NCI-H748 treated with DMSO at 0.1 percent for 48 hours (cell line): ENCODE data around the gene AGPAT2.

Source experiments
- DNase-seq: peaks from one replicate; lab custom pipeline; 2025; lab: John Stamatoyannopoulos, UW

AGPAT2 gene

DNA sequence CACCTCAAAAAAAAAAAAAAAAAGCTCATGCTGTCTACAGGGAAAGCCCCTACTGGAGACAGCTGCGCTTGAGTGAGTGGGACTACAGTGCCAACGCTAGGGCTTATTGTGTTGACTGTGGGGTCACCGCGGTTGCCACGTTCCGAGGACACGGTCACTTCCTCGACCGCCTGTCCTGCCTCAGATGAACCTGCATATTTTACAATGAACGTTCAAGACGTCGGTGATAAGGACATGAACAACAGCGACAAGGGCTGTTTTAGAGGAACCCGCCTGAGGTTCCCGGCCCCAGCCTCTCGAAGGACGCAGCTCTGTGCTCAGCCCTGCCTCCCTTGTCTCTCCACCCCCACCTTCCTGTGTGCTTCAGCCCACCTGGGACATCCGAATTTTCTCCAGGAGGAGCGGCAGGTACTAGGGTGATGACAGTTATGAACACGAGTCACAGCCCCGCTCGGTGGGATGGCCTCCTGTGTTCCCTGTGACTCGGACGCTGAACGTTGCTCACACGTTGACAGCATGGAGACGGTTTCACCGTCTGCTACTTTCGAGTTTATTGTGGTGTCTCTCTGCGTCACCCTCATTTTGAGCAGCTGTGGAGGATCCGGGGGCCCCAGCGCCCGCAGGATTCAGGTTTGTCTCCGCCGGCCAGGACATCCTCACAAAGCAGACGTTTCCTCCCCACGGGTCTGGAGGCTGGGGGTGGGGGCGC lies 13.9 kb upstream of the AGPAT2 start:
- DNase-seq = no peak

DNA sequence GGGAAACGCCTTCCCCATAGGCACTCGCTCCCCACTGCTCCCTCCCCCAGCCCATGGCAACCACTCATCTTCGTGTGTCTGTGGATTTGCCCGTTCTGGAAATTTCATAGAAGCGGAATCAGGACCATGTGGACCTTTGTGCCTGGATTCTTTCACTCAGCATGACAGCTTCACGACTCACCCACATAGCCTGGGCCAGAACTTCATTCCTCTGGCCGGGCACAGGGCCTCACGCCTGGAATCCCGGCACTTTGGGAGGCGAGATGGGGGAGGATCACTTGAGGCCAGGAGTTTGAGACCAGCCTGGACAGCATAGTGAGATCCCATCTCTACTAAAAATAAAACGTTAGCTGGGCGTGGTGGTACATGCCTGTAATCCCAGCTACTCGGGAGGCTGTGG lies 13.0 kb upstream of the AGPAT2 start:
- DNase-seq = no peak

DNA sequence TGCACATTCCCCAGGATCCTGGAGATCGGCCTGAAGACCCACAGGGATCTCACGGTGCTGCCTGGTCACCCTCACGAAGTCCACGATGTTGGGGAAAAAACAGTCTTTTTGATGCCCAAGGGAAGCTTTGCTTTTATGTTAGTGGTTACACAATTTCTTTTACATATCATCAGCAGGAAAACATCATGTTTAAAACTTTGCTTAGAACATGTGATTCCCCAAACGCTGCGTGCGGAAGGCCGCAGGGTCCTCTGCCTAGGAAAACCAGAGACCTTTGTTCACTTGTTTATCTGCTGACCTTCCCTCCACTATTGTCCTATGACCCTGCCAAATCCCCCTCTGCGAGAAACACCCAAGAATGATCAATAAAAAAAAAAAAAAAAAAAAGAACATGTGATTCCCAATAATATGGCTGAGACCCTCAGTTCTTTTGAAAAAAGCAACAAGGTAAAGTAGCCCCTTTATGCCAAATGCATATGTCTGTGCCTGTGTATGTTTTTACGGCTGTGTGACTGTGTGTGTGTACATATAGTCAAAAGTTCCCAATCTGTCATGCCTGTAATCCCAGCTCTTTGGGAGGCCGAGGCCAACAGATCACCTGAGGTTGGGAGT lies 11.5 kb upstream of the AGPAT2 start:
- no peak for DNase-seq

DNA sequence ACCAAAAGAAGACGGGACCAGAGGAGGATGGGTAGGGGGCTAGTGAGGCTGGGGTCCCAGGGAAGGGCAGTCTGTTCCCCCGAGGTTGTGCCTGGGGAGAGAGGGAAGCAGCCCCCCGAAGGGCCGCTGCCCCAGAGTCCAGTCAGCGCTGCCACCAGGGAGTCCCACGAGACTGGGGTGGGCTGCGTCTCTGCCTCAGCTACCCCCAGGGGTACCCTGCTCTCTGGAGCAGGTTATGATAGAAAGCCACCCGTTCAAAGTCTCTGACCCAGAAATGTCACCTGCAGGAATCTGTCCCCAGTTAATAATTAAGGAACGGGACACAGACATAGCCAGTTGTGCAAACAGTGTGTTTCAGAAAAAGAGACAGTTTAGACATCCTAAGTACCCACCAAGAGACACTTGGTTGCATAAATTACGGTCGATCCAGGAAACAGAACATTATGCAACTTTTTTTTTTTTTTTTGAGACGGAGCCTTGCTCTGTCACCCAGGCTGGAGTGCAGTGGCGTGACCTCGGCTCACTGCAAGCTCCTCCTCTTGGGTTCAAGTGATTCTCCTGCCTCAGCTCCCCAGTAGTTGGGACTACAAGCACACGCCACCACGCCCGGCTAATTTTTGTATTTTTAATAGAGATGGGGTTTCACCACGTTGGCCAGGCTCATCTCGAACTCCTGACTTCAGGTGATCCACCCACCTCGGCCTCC lies 10.7 kb upstream of the AGPAT2 start:
- DNase-seq = no peak

DNA sequence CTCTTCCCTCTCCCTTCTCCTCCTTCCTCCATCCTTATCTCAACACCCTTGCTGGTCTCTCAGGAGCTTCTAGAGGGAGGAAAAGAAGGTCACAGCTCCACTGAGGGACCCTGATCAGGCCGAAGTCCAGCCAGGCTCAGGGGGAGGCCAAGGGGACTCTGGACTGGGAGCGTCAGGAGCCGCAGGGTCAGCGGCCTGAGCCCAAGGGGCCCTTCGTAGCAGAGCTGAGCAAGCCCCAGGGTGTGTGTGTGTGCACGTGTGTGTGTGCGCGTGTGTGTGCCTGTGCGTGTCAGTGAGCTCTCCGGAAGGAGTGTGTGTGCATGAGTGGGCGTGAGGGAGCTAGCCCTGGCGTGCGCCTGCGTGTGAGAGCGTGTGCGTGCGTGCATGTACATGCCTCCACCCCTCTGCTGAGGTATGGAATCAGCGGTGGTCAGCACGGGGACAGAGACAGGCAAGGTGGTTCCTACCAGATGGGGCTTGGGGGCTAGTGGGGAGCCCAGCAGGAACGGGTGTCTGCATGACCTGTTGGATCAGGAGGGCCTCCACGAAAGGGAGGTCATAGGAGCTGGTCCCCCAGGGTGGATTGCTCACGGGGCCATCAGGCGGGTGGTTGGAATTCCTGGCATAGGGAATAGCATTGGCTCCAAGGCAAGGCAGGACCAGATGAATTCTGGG lies 10.0 kb upstream of the AGPAT2 start:
- no peak for DNase-seq

DNA sequence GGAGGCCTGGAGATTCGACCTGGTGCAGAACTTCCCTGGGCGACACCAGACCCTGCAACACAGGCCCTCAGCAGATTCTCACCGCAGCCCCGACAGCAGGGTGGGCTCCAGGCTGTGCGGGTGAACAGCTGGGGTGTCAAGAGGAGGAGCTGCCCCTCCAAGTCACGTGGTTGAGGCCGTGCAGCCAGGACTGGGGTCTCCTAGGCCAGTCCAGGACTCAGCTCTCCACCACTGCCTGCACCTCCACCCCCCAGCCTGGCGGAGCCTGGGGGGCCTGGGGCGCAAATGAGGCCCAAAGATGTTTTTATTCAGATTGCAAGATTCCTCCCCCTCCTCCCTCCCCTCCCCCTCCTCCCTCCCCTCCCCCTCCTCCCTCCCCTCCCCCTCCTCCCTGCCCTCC lies 9.2 kb upstream of the AGPAT2 start:
- DNase-seq = no peak

DNA sequence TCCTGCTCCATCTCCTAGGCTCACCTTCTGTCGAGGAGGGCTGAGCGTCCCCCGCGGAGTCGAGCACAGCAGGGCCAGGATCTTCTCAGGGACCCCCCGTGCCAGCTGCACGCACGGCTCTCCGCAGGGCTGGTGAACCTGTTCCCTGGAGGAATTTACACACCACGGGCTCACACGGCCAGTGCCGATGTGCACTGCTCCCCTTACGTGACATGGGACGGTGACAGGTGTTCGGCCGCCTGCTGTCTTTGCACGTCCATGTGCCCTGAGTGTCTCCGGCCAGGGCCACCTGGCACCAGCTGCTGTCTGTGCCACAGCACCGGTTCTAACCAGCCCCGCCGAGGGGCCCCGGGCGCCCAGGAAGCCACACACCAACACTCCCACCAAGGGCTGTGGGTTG lies 8.7 kb upstream of the AGPAT2 start:
- DNase-seq = no peak

DNA sequence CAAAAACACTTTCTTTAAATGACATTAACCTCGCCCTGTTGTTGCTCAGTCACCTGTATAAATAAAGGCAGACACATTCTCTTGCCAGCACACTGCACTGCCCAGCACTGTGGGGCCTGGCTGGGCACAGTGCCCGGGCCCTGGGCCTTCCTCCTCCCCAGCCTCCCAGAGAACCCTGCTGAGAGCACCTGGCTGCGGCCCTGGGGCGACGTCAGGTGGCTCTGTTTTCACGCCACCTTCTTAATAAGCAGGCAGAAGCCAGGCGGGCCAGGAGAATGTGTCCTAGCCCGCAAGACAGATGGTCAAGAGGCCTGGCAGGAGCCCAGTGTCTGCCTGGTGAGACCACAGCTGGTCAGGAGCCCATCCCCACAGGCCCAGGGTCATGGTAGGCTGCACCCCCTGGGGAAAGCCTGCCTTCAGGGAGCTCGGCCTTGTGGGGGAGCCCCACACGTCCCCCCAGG lies 8.2 kb upstream of the AGPAT2 start:
- DNase-seq = no peak

DNA sequence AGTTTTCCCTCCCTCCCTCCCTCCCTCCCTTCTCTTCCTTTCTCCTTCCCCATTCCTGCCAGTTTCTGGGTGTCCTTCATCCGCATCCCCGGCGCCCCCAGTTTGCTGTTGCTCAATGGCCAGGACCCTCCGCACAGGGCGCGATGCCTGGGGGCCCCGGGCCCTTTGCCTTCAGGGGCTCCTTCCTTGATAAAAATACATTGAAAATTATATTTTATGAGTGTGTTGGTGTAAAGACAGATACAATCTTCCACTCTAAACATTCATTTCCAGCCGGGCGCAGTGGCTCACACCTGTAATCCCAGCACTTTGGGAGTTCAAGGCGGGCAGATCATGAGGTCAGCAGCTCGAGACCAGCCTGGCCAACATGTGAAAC lies 7.6 kb upstream of the AGPAT2 start:
- no peak for DNase-seq

DNA sequence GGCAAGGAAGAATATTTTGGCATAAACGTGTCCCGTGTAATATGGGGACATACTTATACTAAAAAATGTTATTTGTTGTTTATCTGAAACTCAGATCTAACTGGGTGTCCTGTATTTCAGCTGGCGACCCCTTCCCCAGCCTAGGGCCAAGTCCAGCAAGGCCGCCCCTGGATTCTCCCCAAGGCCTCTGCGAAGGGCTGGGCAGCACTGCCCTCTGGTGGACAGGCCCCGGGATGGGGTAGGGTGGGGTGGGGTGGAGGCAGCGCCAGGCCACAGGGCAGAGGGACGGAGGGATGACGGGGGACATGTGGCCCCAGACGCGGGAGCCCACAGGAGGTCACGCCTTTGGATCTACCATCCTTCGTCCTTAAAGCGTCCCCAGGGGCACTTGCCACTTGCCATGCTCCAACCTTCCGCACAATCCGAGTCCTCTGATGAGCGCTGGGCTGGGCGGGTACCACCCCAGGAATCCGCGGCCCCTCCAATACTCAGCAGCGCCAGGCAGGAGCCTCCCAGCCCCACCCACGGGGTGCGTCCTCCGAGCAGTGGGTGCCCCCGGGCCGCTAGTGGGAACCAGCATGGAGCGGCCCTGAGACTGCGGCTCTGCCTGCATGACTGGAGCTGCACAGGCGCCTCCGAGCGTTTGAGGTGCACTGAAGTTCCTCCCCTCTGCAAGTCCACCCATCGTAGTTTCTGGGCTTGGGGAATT lies 7.1 kb upstream of the AGPAT2 start:
- no peak for DNase-seq

DNA sequence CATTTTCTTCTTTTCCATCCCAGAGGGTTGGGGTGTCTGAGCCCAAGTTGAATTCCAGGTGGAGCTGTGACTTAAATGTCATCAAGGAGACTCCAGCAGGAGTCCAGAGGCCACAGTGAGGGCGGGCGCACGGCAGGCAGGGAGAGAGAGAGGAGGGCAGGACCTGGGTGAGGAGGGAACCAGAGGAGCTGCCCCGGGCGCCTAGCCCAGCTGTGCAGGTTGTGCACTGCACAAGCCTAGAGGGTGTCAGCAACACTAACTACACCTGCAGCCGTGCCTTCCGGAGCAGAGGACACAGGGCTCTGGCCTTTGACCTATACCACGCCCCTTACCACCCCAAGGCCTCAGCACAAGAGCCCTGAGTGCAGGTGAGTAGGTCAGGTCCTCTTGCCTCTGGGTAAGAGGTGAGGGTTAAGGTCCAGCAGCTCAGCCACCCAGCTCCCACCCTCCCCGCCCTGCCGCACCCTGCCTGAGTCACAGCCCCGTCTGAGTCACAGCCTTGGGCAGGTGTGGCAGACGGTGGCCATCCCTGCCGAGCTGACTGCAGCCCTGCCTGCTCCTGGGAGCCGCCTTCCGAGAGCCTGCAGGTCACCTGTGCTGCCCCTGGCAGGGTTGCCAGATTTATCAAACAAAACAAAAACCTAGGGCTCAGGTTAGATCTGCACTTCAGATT lies 6.4 kb upstream of the AGPAT2 start:
- no peak for DNase-seq

DNA sequence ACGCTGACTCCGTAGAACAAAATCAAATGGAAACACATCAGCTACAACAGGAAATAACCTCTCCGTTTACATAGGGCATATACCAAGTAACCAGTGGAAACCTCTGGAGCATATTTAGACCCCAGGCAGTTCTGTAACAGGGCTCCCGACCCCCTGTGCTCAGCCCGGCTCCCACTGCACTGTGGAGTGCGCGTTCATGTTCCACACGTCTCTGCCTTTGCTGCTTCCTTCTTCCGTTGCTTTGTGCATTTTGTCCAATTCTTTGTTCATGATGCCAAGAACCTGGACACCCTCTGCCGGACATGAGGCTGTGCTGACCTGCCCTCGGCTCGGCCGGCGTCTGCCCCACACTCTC lies 5.9 kb upstream of the AGPAT2 start:
- DNase-seq = no peak

DNA sequence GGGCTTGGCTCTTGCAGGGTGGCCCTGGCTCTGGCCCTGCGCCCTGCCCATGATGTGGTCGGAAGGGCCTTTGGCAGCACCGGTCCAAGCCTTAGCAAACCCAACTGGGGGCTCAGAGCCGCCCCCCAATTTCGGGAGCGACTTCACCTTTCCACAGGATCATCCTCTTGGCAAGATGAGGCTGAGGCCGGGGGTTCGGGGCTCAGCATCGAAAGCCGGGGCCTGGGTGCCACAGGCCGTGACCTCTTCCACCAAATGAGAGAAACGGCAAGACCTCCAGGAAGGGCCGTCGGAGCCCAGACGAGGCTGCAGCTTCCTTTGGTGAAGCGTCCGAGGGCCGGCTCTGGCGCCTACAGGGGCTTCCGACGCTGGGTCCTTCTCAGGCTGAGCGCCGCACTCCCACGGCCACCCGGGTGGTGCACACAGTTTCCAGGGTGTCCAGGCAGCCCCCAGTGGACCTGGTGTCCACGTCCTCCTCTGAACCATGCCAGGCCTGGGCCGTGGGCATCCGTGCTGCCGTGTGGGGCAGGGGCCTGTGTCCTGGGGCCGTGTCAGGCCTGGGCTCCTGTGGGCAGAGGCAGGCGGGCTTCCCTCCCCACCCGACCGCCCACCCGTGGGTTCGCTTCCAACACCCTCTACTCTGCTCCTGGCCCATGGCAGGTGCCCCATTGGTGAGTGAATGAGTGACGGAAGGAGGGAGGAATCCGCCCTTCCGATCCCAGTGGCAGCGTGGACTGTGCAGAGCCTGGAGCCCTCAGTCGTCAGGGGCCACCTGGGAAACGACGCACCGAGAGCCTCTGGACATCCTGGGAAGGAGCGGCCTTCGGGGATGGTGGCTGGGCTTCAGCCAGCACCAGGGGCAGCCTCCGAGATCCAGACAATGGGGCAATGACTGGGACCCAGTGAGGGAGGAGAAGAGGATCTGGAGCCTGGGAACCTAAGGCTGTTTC lies 5.2 kb upstream of the AGPAT2 start:
- DNase-seq = no peak

DNA sequence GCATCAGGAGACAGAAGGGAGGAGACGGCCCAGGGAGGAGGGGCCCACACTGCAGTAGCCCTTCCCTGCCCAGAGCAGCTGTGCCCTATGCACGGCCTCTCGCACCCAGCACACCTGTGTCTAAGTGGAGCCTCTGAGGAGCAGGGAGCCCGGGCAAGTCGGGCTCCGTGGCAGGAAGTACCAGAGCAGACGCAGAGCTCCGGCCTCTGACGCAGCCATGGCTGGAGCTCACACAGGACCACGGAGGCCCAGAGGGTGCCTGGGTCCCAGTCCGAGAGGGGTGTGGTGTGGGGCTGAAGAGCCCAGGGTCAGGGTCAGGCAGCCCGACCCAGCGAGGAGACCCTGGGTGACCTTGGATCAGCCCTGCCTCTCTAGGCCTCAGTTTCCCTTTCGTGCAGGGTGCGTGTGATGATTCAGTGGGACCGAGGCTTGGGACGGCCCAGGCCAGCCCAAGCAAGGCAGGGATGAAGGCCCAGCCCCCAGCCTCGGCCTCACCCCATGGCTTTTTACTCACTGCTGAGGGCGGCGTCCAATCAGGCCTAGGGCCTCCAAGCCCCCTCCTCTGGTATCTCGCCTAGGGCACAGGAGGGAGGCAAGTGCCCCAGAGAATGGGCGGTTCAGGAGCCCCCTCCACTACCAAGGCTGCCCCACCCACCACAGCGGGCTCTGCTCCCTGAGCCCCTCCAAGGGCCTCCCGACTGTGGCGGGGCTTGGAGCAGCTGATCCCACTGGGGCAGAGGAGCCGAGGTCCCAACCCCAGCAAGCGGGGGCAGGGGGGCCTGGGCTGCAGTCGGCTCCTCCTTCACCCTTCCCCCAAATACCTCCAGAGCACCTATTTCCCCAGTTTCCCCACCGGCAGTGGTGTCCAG lies 4.3 kb upstream of the AGPAT2 start:
- DNase-seq = no peak

DNA sequence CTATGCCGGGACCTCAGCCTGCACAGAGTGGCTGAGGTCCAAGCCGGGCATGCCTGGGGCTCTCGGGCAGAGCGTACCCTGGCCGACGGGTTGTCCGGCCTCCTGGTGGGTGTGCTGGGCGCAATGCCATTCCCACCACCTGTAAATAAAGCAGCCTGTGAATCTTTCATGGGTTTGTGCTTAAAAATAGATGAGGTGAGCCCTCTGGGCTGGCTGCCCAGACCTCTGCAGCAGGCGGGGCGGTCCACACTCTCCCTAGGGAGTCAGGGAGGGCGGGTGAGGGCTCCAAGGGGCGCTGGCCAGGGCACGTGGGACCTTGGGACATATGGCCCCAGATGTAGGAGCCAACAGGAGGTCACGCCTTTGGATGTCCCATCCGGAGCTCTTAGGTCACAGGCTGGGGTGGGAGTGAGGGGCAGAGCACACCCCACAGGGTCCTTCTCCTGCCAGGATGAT lies 3.6 kb upstream of the AGPAT2 start:
- no peak for DNase-seq

DNA sequence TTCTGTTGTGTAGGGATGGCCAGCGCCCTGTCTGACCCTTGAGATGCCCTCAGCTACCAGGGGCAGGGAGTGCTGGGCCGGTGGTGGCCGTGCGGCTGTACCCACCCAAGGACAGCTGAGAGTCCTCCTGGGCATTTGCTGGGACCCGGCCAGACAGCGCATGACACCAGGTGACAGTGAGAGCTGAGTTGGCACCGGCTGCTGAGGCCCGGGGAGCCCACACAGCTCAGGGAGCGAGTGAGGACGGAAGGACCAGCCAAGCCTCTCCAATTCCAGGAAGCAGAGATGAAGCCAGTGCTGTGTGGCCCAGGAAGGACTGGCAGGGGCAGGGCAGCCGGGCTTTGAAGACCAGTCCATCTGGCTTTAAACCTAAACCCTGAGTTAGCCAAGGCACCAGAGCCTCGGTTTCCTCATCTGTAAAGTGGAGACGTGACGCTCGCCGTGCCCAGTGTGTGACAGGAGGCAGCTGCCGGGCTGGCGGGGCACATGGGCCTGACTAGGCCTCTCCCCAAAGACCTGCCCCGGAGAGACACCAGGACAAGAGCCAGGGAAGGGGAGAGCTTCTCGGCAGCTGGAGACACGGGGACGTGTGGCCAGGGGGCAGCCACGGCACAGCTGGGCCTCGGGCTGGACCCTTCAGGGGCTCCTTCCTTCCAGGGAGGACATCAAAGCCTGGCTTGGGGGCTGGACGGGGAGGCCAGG lies 3.0 kb upstream of the AGPAT2 start:
- DNase-seq = no peak

DNA sequence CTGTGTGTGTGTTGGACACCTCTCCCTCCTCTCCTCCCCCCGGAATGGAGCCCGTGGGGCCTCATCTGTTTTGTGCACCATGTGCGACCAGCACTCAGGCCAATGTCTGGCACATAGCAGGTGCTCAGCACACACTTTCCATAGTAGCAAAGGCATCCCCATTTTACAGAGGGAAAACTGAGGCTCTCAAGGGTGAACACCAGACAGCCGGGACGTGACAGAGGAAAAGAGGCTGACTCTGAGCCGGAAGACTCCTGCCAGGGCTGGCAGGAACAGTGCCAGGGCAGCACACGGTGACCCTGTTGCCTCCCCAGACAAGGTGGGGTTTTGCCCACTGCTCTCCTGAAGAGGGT lies 1.8 kb upstream of the AGPAT2 start:
- no peak for DNase-seq

DNA sequence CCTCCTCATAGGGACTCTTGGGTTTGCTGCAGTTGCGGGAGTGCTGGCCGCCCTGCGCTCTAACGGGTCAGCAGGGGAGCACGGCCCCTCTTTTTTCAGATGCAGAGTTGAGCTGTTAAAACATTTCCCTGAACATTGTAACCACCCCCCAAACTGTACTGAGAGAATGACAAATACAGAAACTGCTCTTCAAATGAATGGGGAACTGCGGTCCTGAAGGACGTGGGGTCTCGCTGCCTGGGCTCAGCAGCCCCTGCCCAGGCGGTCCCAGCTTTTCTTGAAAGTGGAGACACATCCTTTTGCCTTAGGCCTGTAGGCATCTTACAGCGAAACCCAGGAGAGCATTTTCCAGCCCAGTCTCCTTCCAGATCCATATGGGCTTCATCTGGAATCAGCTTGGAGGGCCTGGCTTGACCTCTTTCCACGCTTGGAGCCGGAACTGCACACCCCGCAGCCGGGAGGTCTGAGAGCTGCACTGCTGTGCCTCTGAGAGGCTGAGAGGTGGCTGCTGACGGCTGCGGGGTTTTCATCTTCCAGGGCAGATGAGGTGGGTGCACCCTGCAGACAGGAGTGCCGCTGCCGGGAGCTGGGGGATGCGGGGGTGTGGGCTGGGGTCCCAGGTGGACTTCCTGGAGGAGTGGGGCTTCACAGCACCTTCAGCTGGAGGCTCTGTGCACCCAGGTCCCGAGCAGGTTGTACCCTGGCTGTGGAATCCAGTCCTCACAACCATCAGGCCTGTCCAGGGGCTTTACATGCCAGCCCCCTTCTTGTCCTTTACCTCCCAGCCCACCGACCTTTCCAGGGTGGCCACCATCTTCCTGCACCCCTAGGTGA lies 1.2 kb upstream of the AGPAT2 start:
- no peak for DNase-seq
